HepG2 (cell line): Measurements from ENCODE around the gene ZNF213. TPM values are rescaled to one million over a fixed set of nuclear protein-coding genes. Genes with fewer than 3 reads are reported as not detected.
A peak's percentile ranks its signal among the peaks of the same experiment; 100 is the strongest.

Experiments used
- ARHGAP35 ChIP-seq: sonication (generic); formaldehyde crosslinking; IDR thresholded peaks from 2 replicates; pipeline ENCODE4 v1.9.0; 2022; ENCODE audit warnings: mild to moderate bottlenecking, inconsistent platforms, moderate library complexity, missing genetic modification reagents, borderline replicate concordance
- ATF7-NPFF ChIP-seq: sonication (generic); formaldehyde crosslinking; IDR thresholded peaks from 2 replicates; pipeline ENCODE4 v1.8.1; 2023; ENCODE audit warnings: mild to moderate bottlenecking, low read depth, missing genetic modification reagents, moderate library complexity
- BCL6 ChIP-seq: IDR thresholded peaks from 2 replicates; pipeline ENCODE4 v1.6.1; 2016; ENCODE audit warnings: missing genetic modification reagents, missing compliant biosample characterization
- CBX1 ChIP-seq: IDR thresholded peaks from one replicate; pipeline ENCODE4 v1.6.1; 2016; ENCODE audit warnings: antibody characterized with exemption, low read depth
- CREB3 ChIP-seq: sonication (generic); formaldehyde crosslinking; IDR thresholded peaks from 2 replicates; pipeline ENCODE4 v1.5.0; 2020; ENCODE audit warnings: missing genetic modification reagents
- DR1 ChIP-seq: sonication (generic); formaldehyde crosslinking; IDR thresholded peaks from 2 replicates; pipeline ENCODE4 v1.8.0; 2021; ENCODE audit warnings: mild to moderate bottlenecking, missing genetic modification reagents, inconsistent platforms
- MAX ChIP-seq: IDR thresholded peaks from 2 replicates; pipeline ENCODE4 v1.6.1; 2012; ENCODE audit warnings: inconsistent platforms
- RFX3 ChIP-seq: IDR thresholded peaks from 2 replicates; pipeline ENCODE4 v1.6.1; 2016; ENCODE audit warnings: missing biosample characterization, missing genetic modification reagents
- RFX5 ChIP-seq: IDR thresholded peaks from 2 replicates; pipeline ENCODE4 v1.6.1; 2011; ENCODE audit warnings: low read depth, low read length, improper control_type of control experiment
- RNF2 ChIP-seq: fragments of 450-650 bp; conservative IDR thresholded peaks from 2 replicates; pipeline ENCODE4 v1.6.1; 2016; ENCODE audit warnings: low read depth
- SRSF4 ChIP-seq: fragments of 200-400 bp; formaldehyde crosslinking; IDR thresholded peaks from one replicate; pipeline ENCODE4 v1.6.1; 2018; ENCODE audit warnings: mild to moderate bottlenecking, low read depth, low read length, moderate library complexity; ENCODE audit not compliant: poor library complexity, severe bottlenecking
- TAF1 ChIP-seq: sonication (generic); formaldehyde crosslinking; IDR thresholded peaks from 2 replicates; pipeline ENCODE4 v1.4.0; 2020; ENCODE audit warnings: missing genetic modification reagents
- ZFP36L1 ChIP-seq: sonication (generic); formaldehyde crosslinking; IDR thresholded peaks from 2 replicates; pipeline ENCODE4 v1.8.0; 2022; ENCODE audit warnings: mild to moderate bottlenecking, missing genetic modification reagents, moderate library complexity
- ZKSCAN8 ChIP-seq: IDR thresholded peaks from 2 replicates; pipeline ENCODE4 v1.6.1; 2016; ENCODE audit warnings: borderline replicate concordance, missing genetic modification reagents, missing compliant biosample characterization
- ZNF556 ChIP-seq: sonication (generic); formaldehyde crosslinking; IDR thresholded peaks from 2 replicates; pipeline ENCODE4 v1.4.0; 2020; ENCODE audit warnings: mild to moderate bottlenecking, missing genetic modification reagents, borderline replicate concordance
- polyA plus RNA-seq, 8 experiments: library from polyadenylated mRNA; depleted of rRNA in 3 of 8; stranded (reverse) in 7 of 8; unstranded in 1 of 8; fragments of >200 nt; fragmentation: Illumina TruSeq in 4 of 8; extraction: Trizol in 4 of 8; gene quantifications; 2 replicates each; pipeline versions ENCODE4 v1.2.1 to v1.2.3, GENCODE V29; 2011 to 2016; ENCODE audit warnings: low read depth in 4 of 8, missing spikeins in 1 of 8, mixed read lengths in 1 of 8; ENCODE audit not compliant: insufficient read depth in 1 of 8
- total RNA-seq, 5 experiments: library from RNA; depleted of rRNA; stranded (reverse); fragments of >200 nt; fragmentation: Illumina TruSeq; extraction: Trizol; gene quantifications; 2 replicates each; pipeline ENCODE4 v1.2.3, GENCODE V29; 2016; ENCODE audit warnings: low read depth in 1 of 5
- TF ChIP-seq, protein P1 (sequence below): sonication (generic); formaldehyde crosslinking; IDR thresholded peaks from 2 replicates; pipeline ENCODE4 v1.4.0; 2020; ENCODE audit warnings: mild to moderate bottlenecking, missing genetic modification reagents

The ZNF213 gene
- total and polyA plus RNA-seq, 2 of the 13 experiments (the other 11 are each of a cell fraction or from before 2014, with no cell fraction given): 0.59 to 0.97 TPM

DNA sequence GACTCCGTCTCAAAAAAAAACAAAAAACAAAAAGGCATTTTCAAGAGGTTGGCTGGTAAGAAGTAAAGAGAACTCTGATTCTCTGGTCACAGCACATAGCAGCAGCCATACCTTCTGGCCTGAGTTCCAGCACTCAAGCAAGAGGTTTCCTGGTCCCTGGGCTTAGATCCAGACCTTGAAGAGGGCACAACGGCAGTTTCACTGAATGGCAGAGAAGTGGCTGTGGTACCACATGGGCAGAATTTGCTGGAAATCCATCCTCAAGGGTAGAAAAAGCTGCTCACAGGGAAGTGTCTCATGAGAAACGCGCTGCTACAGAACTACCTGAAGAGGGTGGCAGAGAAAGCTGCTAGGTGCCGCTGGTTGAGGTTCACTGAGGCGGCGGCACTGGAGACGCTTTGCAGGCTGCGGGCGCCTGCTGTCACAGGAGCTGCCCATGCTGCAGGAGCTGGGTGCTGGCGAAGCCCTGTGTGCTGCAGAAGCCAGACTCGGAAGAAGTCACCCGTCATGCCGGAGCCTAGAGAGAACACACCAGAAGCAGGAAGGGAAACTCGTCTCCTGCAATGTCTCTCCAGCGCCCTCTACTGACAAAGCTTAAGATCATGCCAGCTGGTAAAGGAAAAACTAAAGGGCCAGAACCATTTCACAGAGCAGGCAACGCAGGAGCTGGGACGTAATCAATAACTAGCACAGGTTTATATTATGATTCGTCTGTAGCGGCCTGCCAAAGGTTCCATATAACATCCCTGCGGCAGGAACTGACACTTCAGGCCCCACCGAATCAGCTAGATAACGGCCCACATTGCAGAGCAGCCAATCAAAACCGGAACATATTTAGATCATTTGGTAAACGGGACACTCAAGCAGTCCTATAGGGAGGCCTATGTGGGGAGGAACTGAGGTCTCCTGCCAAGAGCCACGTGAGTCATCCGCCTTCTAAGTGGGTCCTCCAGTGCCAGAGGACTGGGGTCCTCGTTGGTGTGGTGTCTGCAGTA lies 5.4 kb upstream of the ZNF213 start (continued):
- TF ChIP-seq RFX3 (CRISPR knock-in tag) (no peak), MAX (peak; percentile 42; the same call in 1 of the 2 replicates), ARHGAP35 (CRISPR knock-in tag) (no peak), CREB3 (no peak), ZKSCAN8 (no peak), ZFP36L1 (CRISPR knock-in tag) (no peak), SRSF4 (no peak), TAF1 (no peak), ATF7-NPFF (no peak), BCL6 (CRISPR knock-in tag) (no peak), DR1 (no peak), RFX5 (no peak), CBX1 (peak; percentile 33), RNF2 (no peak), ZNF556 (peak; percentile 25; the same call in 1 of the 2 replicates)
- TF ChIP-seq, protein P1, sequence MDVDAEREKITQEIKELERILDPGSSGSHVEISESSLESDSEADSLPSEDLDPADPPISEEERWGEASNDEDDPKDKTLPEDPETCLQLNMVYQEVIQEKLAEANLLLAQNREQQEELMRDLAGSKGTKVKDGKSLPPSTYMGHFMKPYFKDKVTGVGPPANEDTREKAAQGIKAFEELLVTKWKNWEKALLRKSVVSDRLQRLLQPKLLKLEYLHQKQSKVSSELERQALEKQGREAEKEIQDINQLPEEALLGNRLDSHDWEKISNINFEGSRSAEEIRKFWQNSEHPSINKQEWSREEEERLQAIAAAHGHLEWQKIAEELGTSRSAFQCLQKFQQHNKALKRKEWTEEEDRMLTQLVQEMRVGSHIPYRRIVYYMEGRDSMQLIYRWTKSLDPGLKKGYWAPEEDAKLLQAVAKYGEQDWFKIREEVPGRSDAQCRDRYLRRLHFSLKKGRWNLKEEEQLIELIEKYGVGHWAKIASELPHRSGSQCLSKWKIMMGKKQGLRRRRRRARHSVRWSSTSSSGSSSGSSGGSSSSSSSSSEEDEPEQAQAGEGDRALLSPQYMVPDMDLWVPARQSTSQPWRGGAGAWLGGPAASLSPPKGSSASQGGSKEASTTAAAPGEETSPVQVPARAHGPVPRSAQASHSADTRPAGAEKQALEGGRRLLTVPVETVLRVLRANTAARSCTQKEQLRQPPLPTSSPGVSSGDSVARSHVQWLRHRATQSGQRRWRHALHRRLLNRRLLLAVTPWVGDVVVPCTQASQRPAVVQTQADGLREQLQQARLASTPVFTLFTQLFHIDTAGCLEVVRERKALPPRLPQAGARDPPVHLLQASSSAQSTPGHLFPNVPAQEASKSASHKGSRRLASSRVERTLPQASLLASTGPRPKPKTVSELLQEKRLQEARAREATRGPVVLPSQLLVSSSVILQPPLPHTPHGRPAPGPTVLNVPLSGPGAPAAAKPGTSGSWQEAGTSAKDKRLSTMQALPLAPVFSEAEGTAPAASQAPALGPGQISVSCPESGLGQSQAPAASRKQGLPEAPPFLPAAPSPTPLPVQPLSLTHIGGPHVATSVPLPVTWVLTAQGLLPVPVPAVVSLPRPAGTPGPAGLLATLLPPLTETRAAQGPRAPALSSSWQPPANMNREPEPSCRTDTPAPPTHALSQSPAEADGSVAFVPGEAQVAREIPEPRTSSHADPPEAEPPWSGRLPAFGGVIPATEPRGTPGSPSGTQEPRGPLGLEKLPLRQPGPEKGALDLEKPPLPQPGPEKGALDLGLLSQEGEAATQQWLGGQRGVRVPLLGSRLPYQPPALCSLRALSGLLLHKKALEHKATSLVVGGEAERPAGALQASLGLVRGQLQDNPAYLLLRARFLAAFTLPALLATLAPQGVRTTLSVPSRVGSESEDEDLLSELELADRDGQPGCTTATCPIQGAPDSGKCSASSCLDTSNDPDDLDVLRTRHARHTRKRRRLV (CRISPR knock-in tag): no peak
